PC-3 (cell line): ENCODE results near the gene AUTS2. TPM values are rescaled to one million over a fixed set of nuclear protein-coding genes. Genes with fewer than 3 reads are reported as not detected.

Source experiments
- ATAC-seq: fragments of 200-7000 bp; cut with Tn5 transposase; 2 replicates; pipeline ENCODE4 v1.9.1; 2020; ENCODE audit warnings: mild to moderate bottlenecking, moderate library complexity
- BruUV-seq: library from RNA; stranded (reverse); fragments of 400-500 nt; replicated peaks from 2 replicates; lab custom pipeline; 2021; lab: Mats Ljungman, UMichigan
- CTCF ChIA-PET: fragments of 300-600 bp; sonication (Branson Sonifier 250); formaldehyde crosslinking; loops from one replicate; lab custom pipeline; 2022; ENCODE audit warnings: antibody characterized with exemption; lab: Charles Lee
- POLR2A ChIA-PET: fragments of 300-600 bp; sonication (Branson Sonifier 250); formaldehyde crosslinking; loops from one replicate; lab custom pipeline; 2022; ENCODE audit warnings: antibody characterized with exemption; ENCODE audit not compliant: unreplicated experiment; lab: Charles Lee
- DNase-seq: peaks from one replicate; pipeline ENCODE4 v3.0.0-alpha.2; 2015
- H2AFZ ChIP-seq: fragments of 300-600 bp; sonication (generic); 2 replicates; pipeline ENCODE4 v1.6.0; 2016; ENCODE audit warnings: antibody characterized with exemption, low read length
- H3F3A ChIP-seq: fragments of 300-600 bp; sonication (generic); one replicate; pipeline ENCODE4 v1.6.0; 2017; ENCODE audit warnings: antibody characterized with exemption, low read length, control low read depth, mild to moderate bottlenecking; ENCODE audit not compliant: unreplicated experiment
- H3K27ac ChIP-seq: fragments of 300-600 bp; sonication (generic); 2 replicates; pipeline ENCODE4 v1.5.1; 2016; ENCODE audit warnings: mild to moderate bottlenecking, low read length
- H3K27me3 ChIP-seq: fragments of 300-600 bp; sonication (generic); 2 replicates; pipeline ENCODE4 v1.6.1; 2016; ENCODE audit warnings: low read length, mixed read lengths
- H3K36me3 ChIP-seq: fragments of 300-600 bp; sonication (generic); 2 replicates; pipeline ENCODE4 v1.6.1; 2016; ENCODE audit warnings: low read depth, mixed run types, low read length, mixed read lengths
- H3K4me1 ChIP-seq: fragments of 300-600 bp; sonication (generic); 2 replicates; pipeline ENCODE4 v1.5.1; 2016; ENCODE audit warnings: low read length; ENCODE audit not compliant: insufficient read depth
- H3K4me2 ChIP-seq: fragments of 300-600 bp; sonication (generic); 2 replicates; pipeline ENCODE4 v1.6.0; 2016; ENCODE audit warnings: low read length
- H3K4me3 ChIP-seq: fragments of 300-600 bp; sonication (generic); 2 replicates; pipeline ENCODE4 v1.5.1; 2016; ENCODE audit warnings: mild to moderate bottlenecking, low read length, mixed read lengths
- H3K79me2 ChIP-seq: fragments of 300-600 bp; sonication (generic); 2 replicates; pipeline ENCODE4 v1.6.1; 2017; ENCODE audit warnings: low read length, mixed read lengths
- H3K9ac ChIP-seq: fragments of 300-600 bp; sonication (generic); 2 replicates; pipeline ENCODE4 v1.6.0; 2016; ENCODE audit warnings: mild to moderate bottlenecking, low read length
- H3K9me2 ChIP-seq: fragments of 300-600 bp; sonication (generic); replicated peaks from 2 replicates; pipeline ENCODE4 v1.6.1; 2016; ENCODE audit warnings: mixed run types, low read length, mixed read lengths
- H3K9me3 ChIP-seq: fragments of 300-600 bp; sonication (generic); 2 replicates; pipeline ENCODE4 v1.6.1; 2016; ENCODE audit warnings: low read length, mixed read lengths
- H4K20me1 ChIP-seq: fragments of 300-600 bp; sonication (generic); 2 replicates; pipeline ENCODE4 v1.6.1; 2016; ENCODE audit warnings: low read length, mixed read lengths
- EZH2 ChIP-seq: fragments of 300-600 bp; sonication (generic); IDR thresholded peaks from one replicate; pipeline ENCODE4 v1.6.1; 2017; ENCODE audit warnings: antibody characterized with exemption, mild to moderate bottlenecking, low read length; ENCODE audit not compliant: unreplicated experiment
- EZH2phosphoT487 ChIP-seq: fragments of 300-600 bp; sonication (generic); IDR thresholded peaks from 2 replicates; pipeline ENCODE4 v1.6.1; 2018; ENCODE audit warnings: mild to moderate bottlenecking, antibody characterized with exemption, low read length, borderline replicate concordance
- intact Hi-C: fragments of 100-400 bp; cut with micrococcal nuclease; formaldehyde crosslinking; loops from 2 replicates; pipeline ENCODE4 v1.9.0; 2023
- total RNA-seq: library from RNA; depleted of rRNA; stranded (reverse); fragments of >200 nt; gene quantifications from 2 replicates; pipeline ENCODE4 v1.2.3, GENCODE V29; 2014
- TF ChIP-seq, protein P1 (sequence below): fragments of 300-600 bp; sonication (generic); conservative IDR thresholded peaks from 2 replicates; pipeline ENCODE4 v1.5.1; 2017; ENCODE audit warnings: antibody characterized with exemption, low read depth, mild to moderate bottlenecking, low read length

AUTS2 gene
- total RNA-seq, 1 experiment from 2014 or later, result not detected

DNA sequence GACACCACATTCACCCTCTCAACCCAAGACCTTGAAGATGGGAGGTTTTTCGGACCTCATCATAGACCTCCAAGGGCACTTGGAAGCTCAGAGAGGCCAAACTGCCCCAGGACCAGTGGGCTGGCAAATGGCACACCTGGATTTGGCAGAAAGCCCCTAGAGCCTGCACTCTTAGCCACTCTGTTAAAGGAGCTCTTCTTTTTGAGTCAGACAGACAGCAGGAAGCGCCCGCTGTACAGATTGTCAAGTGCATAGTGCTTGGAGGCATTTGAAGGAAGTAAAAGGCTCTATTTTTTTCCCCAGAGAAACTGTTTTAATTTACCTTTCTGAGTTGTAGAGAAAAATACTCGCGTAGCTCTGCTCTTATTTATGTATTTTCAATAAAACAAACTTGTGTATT lies 1125.1 kb downstream of the AUTS2 start:
- Histone ChIP-seq H4K20me1 (no peaks in the 10 kb centered on the region), H3K4me1 (no peaks in the 10 kb centered on the region), H3K79me2 (no peaks in the 10 kb centered on the region), H3K27me3 (no peaks in the 10 kb centered on the region), H3K4me2 (no peak overlapping the region), H3K36me3 (no peaks in the 10 kb centered on the region), H3K9me3 (no peaks in the 10 kb centered on the region), H3K4me3 (no peak overlapping the region), H3K27ac (no peak overlapping the region), H3K9ac (no peak overlapping the region), H3K9me2 (no peaks in the 10 kb centered on the region), H3F3A (no peaks in the 10 kb centered on the region), H2AFZ (no peak overlapping the region)
- ChIA-PET POLR2A (no interaction called here), CTCF (no interaction called here)
- BruUV-seq, result no TSS peak
- DNase-seq, result no peak
- intact Hi-C loops, result no loop called here
- ATAC-seq, result no peak
- TF ChIP-seq EZH2 (no peak), EZH2phosphoT487 (no peak)
- TF ChIP-seq, protein P1, sequence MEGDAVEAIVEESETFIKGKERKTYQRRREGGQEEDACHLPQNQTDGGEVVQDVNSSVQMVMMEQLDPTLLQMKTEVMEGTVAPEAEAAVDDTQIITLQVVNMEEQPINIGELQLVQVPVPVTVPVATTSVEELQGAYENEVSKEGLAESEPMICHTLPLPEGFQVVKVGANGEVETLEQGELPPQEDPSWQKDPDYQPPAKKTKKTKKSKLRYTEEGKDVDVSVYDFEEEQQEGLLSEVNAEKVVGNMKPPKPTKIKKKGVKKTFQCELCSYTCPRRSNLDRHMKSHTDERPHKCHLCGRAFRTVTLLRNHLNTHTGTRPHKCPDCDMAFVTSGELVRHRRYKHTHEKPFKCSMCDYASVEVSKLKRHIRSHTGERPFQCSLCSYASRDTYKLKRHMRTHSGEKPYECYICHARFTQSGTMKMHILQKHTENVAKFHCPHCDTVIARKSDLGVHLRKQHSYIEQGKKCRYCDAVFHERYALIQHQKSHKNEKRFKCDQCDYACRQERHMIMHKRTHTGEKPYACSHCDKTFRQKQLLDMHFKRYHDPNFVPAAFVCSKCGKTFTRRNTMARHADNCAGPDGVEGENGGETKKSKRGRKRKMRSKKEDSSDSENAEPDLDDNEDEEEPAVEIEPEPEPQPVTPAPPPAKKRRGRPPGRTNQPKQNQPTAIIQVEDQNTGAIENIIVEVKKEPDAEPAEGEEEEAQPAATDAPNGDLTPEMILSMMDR, result no peak

DNA sequence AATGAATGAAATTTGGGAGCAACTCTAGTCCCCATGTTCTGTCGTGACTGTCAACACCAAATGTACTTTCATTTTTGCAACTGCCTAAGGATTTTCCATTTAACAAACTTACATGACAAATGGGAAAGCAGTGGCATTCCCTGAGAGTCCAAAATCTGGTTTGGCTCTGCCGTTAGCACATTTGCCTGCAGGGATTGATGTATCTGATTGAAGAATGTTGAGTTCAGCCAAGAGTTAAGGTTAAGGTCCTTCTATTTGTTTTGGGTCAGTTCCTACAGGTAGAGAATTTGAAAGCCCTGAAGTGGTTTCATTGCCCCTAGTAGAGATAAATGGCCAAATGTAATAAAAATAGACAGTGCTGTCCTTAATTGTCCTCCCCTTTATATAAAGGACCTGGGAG lies 1127.2 kb downstream of the AUTS2 start:
- intact Hi-C loops, result no loop called here
- no peaks in the 10 kb centered on the region for H3K79me2 ChIP-seq
- H3F3A ChIP-seq, result no peaks in the 10 kb centered on the region

DNA sequence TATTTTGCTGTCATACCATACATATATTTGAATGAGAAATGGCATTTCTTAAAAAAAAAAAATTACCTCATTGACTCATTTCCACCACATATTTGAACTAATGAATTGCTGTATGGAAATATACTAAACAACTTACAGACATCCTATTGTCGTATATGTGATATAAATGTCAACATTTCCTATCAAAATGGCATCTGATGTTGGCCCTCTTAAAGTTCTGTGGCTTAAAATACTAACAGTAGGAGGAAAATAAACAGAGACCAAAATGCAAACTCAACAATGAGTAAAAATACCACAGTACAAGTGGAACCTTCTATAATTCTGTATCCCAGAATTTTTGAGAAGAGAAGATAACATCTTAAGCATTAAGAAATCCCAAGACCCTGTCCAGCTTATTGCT lies 1128.0 kb downstream of the AUTS2 start:
- Histone ChIP-seq H3K79me2 (no peaks in the 10 kb centered on the region), H4K20me1 (no peaks in the 10 kb centered on the region), H3K4me1 (no peaks in the 10 kb centered on the region), H3K4me2 (no peak overlapping the region), H3K9ac (no peak overlapping the region), H3F3A (no peaks in the 10 kb centered on the region), H3K9me2 (no peaks in the 10 kb centered on the region), H3K27me3 (no peaks in the 10 kb centered on the region), H3K36me3 (no peaks in the 10 kb centered on the region), H3K4me3 (no peak overlapping the region), H2AFZ (no peak overlapping the region), H3K27ac (no peak overlapping the region), H3K9me3 (no peaks in the 10 kb centered on the region)
- BruUV-seq, result no TSS peak
- POLR2A ChIA-PET, result no interaction called here
- intact Hi-C loops, result no loop called here
- TF ChIP-seq EZH2 (no peak), EZH2phosphoT487 (no peak)
- DNase-seq (no peak), ATAC-seq (no peak)
- CTCF ChIA-PET, result no interaction called here

More for the DNA sequence above, 1127.2 kb downstream of the AUTS2 start:
- H3K4me3 ChIP-seq, result no peak overlapping the region
- no peaks in the 10 kb centered on the region for H3K36me3 ChIP-seq
- no TSS peak for BruUV-seq
- CTCF ChIA-PET, result no interaction called here
- no peaks in the 10 kb centered on the region for H3K4me1 ChIP-seq
- no peak overlapping the region for H3K27ac ChIP-seq
- no peaks in the 10 kb centered on the region for H3K27me3 ChIP-seq
- H3K9me2 ChIP-seq, result no peaks in the 10 kb centered on the region
- TF ChIP-seq EZH2 (no peak), EZH2phosphoT487 (no peak)
- TF ChIP-seq, protein P1, result no peak
- no peak overlapping the region for H3K9ac ChIP-seq
- DNase-seq (no peak), ATAC-seq (no peak)
- no peaks in the 10 kb centered on the region for H3K9me3 ChIP-seq
- H2AFZ ChIP-seq, result no peak overlapping the region
- H4K20me1 ChIP-seq, result no peaks in the 10 kb centered on the region
- H3K4me2 ChIP-seq, result no peak overlapping the region
- POLR2A ChIA-PET, result no interaction called here
